Lung (tissue), 12 donors: ENCODE results near the gene REC114. TPM values are rescaled to one million over a fixed set of nuclear protein-coding genes. Genes with fewer than 3 reads are reported as not detected.
"Not testable (repeated sequence)": the region's sequence is repeated elsewhere in the genome, so short reads cannot be mapped to it uniquely, and the experiment has no call there.

Experiments used
- ATAC-seq: fragments of 200-7000 bp; cut with Tn5 transposase; one replicate; pipeline ENCODE4 v1.9.1; 2020; ENCODE audit warnings: moderate number of reproducible peaks; ENCODE audit not compliant: insufficient read depth, low FRiP score
- DNase-seq, 3 donors: peaks; one replicate each; pipeline ENCODE4 v3.0.0-alpha.2; 2013 to 2017
- H3K27ac ChIP-seq, 2 donors: one replicate each; pipeline ENCODE4 v1.5.1; 2013; ENCODE audit warnings: mild to moderate bottlenecking in 2 of 2, moderate library complexity in 2 of 2, control low read depth in 1 of 2, inconsistent platforms in 1 of 2, low read depth in 1 of 2, low read length in 1 of 2
- H3K27me3 ChIP-seq, 3 donors: one replicate each; pipeline ENCODE4 v1.5.1; 2013; ENCODE audit warnings: low read length in 2 of 3; ENCODE audit not compliant: control insufficient read depth in 3 of 3, insufficient read depth in 3 of 3
- H3K36me3 ChIP-seq, 4 donors: one replicate each; pipeline ENCODE4 v1.5.1; 2013; ENCODE audit warnings: low read length in 4 of 4, mild to moderate bottlenecking in 1 of 4, moderate library complexity in 1 of 4; ENCODE audit not compliant: control insufficient read depth in 4 of 4, insufficient read depth in 4 of 4
- H3K4me1 ChIP-seq, 5 donors: one replicate each; pipeline ENCODE4 v1.5.1; 2013; ENCODE audit warnings: low read length in 5 of 5, mild to moderate bottlenecking in 2 of 5, moderate library complexity in 1 of 5; ENCODE audit not compliant: control insufficient read depth in 5 of 5, insufficient read depth in 5 of 5
- H3K4me3 ChIP-seq: one replicate; pipeline ENCODE4 v1.5.1; 2013; ENCODE audit warnings: mild to moderate bottlenecking, control low read depth, moderate library complexity
- H3K9ac ChIP-seq, 2 donors: one replicate each; pipeline ENCODE4 v1.5.1; 2013; ENCODE audit warnings: low read length in 2 of 2, control low read depth in 1 of 2; ENCODE audit not compliant: insufficient read depth in 1 of 2
- H3K9me3 ChIP-seq, 4 donors: one replicate each; pipeline ENCODE4 v1.5.1; 2013; ENCODE audit warnings: low read length in 3 of 4, mild to moderate bottlenecking in 1 of 4, moderate library complexity in 1 of 4; ENCODE audit not compliant: control insufficient read depth in 4 of 4, insufficient read depth in 3 of 4
- WGBS, 2 donors: extraction: QIAGEN DNeasy Blood & Tissue Kit; methylation state at CpG; one replicate each; pipeline ENCODE4 v1.1.7; 2013; 5-methylcytosine and 5-hydroxymethylcytosine counted together
- polyA plus RNA-seq, 2 donors: library from polyadenylated mRNA; stranded (reverse); fragments of 200-250 nt; gene quantifications; one replicate each; pipeline ENCODE4 v1.2.1, GENCODE V29; 2013
- total RNA-seq, 2 donors: library from RNA; depleted of rRNA in 1 of 2; stranded (reverse); fragments of >200 nt in 1 of 2; gene quantifications; one replicate each; pipeline ENCODE4 v1.2.1, GENCODE V29; 2014 to 2021
- TF ChIP-seq, protein P1 (sequence below): IDR thresholded peaks from 2 replicates; pipeline ENCODE4 v1.5.1; 2012; ENCODE audit warnings: mild to moderate bottlenecking; ENCODE audit errors: control extremely low read depth, extremely low read depth
- donor health status: control.
- donor health status: control.
- donor health status: Bipolar disorder and iron deficiency.
- donor health status: healthy.
- donor health status: DM: yes; HTN: yes; CAD: no.

Gene REC114
- total and polyA plus RNA-seq, 4 donors = 0.15 TPM; not detected in 3

DNA sequence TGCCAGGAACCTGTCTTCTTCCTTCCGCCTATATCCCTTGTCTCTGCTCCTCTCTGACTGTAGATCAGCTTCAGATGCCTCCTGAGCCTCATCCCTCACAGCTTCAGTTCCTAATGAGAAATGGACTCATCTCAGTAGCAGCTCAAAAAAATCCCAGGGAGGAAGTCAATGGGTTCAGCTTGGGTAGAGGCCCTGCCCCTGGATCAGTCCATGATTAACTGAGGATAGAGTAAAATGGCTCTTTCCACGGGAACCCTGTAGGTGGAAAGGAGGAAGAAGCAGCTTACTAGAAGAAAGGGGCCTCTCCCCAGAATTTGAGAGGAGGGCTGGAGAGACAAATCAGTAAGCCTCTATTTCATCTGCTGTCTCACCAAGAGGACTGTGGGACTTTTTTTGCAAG, 47.3 kb upstream of the REC114 start:
- DNase-seq = no peak
- TF ChIP-seq, protein P1, sequence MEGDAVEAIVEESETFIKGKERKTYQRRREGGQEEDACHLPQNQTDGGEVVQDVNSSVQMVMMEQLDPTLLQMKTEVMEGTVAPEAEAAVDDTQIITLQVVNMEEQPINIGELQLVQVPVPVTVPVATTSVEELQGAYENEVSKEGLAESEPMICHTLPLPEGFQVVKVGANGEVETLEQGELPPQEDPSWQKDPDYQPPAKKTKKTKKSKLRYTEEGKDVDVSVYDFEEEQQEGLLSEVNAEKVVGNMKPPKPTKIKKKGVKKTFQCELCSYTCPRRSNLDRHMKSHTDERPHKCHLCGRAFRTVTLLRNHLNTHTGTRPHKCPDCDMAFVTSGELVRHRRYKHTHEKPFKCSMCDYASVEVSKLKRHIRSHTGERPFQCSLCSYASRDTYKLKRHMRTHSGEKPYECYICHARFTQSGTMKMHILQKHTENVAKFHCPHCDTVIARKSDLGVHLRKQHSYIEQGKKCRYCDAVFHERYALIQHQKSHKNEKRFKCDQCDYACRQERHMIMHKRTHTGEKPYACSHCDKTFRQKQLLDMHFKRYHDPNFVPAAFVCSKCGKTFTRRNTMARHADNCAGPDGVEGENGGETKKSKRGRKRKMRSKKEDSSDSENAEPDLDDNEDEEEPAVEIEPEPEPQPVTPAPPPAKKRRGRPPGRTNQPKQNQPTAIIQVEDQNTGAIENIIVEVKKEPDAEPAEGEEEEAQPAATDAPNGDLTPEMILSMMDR = no peak
- Histone ChIP-seq H3K27ac (no peak overlapping the region), H3K9ac (no peak overlapping the region), H3K36me3 (no peaks in the 10 kb centered on the region), H3K27me3 (peaks cover 0 to 2% (median 0%) of the 10 kb centered on the region in 3 donors), H3K4me1 (no peaks in the 10 kb centered on the region), H3K4me3 (no peak overlapping the region), H3K9me3 (peaks cover 0 to 2% (median 0%) of the 10 kb centered on the region in 4 donors)
- WGBS, 2 donors = 82 to 85% methylated on average over 2 of the region's 2 CpGs
- ATAC-seq = no peak

DNA sequence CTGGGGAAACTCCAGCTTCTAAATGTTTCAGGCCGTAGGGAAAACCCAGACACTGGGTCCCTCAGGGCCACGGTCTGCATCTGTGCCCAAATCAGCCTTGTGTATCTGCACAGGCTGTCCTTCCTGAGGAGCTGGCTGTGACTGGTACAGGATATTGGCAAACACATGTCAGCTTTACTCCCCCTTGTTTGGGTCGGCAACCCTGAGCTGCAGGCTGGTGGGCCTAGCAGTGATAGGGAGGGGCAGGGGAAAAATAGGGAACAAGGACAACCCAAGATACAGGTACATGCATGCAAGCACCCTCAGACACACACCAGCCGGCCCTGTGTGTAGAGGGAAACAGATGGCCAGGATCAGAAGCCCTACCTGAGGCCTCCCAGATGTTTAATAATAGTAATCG, 45.5 kb upstream of the REC114 start:
- TF ChIP-seq, protein P1 = no peak
- WGBS, 2 donors = 62 to 64% methylated on average over 5 of the region's 5 CpGs
- H3K9ac ChIP-seq = no peak overlapping the region
- DNase-seq (no peak), ATAC-seq (no peak)
- no peak overlapping the region for H3K4me3 ChIP-seq
- no peaks in the 10 kb centered on the region for H3K4me1 ChIP-seq
- H3K27me3 ChIP-seq = peaks cover 0 to 2% (median 0%) of the 10 kb centered on the region in 3 donors
- no peaks in the 10 kb centered on the region for H3K36me3 ChIP-seq
- H3K9me3 ChIP-seq = peaks cover 0 to 2% (median 0%) of the 10 kb centered on the region in 4 donors
- H3K27ac ChIP-seq = no peak overlapping the region

DNA sequence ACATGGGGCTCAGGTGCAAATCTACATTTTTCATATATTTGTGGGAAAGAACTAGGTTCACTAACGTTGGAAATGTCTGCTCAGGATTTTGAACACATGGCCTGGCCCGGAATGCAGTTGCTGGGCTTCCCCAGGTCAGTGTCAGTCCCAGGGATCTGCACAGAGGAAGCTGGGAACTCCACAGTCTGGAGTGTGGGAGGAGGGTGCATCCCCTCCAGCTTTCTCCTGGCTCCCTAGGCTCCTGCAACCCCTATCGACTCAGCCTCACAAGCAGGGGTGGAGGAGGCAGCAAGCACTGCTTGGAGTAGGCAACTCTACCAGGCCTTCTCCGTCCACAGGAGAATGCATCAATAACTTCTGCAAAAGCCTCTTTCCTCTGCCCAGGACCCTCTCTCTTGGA, 44.1 kb upstream of the REC114 start:
- peaks cover 0 to 2% (median 0%) of the 10 kb centered on the region in 5 donors for H3K4me1 ChIP-seq
- peaks cover 0 to 2% (median 0%) of the 10 kb centered on the region in 3 donors for H3K27me3 ChIP-seq
- peaks cover 0 to 2% (median 0%) of the 10 kb centered on the region in 4 donors for H3K9me3 ChIP-seq
- TF ChIP-seq, protein P1 = no peak
- WGBS, 2 donors = 83 to 91% methylated on average over 4 of the region's 4 CpGs
- H3K36me3 ChIP-seq = no peaks in the 10 kb centered on the region
- DNase-seq (no peak), ATAC-seq (no peak)
- H3K27ac ChIP-seq = no peak overlapping the region
- H3K9ac ChIP-seq = no peak overlapping the region
- no peak overlapping the region for H3K4me3 ChIP-seq

DNA sequence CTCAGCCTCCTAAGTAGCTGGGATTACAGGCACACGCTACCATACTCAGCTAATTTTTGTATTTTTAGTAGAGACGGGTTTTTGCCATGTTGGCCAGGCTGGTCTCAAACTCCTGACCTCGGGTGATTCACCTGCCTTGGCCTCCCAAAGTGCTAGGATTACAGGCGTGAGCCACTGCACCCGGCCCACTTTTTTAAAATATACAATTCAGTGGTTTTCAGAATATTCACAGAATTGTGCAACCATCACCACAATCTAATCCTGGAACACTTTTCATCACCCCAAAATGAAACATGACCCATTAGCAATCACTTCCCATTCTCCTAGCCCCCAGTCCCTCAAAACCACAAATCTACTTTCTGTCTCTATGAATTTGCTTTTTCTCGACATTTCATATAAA, 42.7 kb upstream of the REC114 start:
- not testable (repeated sequence) for H3K4me3 ChIP-seq, DNase-seq, H3K36me3 ChIP-seq, H3K27me3 ChIP-seq, H3K9ac ChIP-seq, H3K9me3 ChIP-seq, H3K4me1 ChIP-seq, H3K27ac ChIP-seq, ATAC-seq
- 61 to 68% methylated on average over 6 of the region's 6 CpGs for WGBS, 2 donors
